Breast epithelium (tissue), 4 donors: Measurements from ENCODE around the gene CDK6. TPM values are rescaled to one million over a fixed set of nuclear protein-coding genes. Genes with fewer than 3 reads are reported as not detected.

Source experiments
- DNase-seq, 2 donors: peaks; one replicate each; pipeline ENCODE4 v3.0.0-alpha.2; 2019; ENCODE audit warnings: low spot score in 2 of 2
- H3K27ac ChIP-seq, 2 donors: fragments of 200-600 bp; sonication (generic) in 1 of 2; one replicate each; pipeline ENCODE4 v1.5.1; 2016 to 2019; ENCODE audit warnings: mild to moderate bottlenecking in 1 of 2
- H3K27me3 ChIP-seq, 2 donors: fragments of 200-600 bp; sonication (generic) in 1 of 2; one replicate each; pipeline versions ENCODE4 v1.5.1 to v1.6.0; 2017 to 2019; ENCODE audit warnings: control low read depth in 1 of 2, mild to moderate bottlenecking in 1 of 2
- H3K36me3 ChIP-seq: fragments of 200-600 bp; one replicate; pipeline ENCODE4 v1.5.1; 2019
- H3K4me1 ChIP-seq, 2 donors: fragments of 200-600 bp; sonication (generic); one replicate each; pipeline ENCODE4 v1.5.1; 2016 to 2019; ENCODE audit warnings: control low read depth in 1 of 2
- H3K4me3 ChIP-seq, 3 donors: fragments of 200-600 bp; sonication (generic); 1 replicate in 2 of 3; 2 replicates in 1 of 3; pipeline ENCODE4 v1.5.1; 2016 to 2019; ENCODE audit warnings: mild to moderate bottlenecking in 3 of 3, moderate library complexity in 2 of 3
- H3K9me3 ChIP-seq, 2 donors: fragments of 200-600 bp; sonication (generic) in 1 of 2; one replicate each; pipeline ENCODE4 v1.5.1; 2016 to 2019; ENCODE audit warnings: control low read depth in 1 of 2
- CTCF ChIP-seq, 3 donors: fragments of 450-650 bp; IDR thresholded peaks; one replicate each; pipeline ENCODE4 v1.5.1; 2016 to 2017; ENCODE audit warnings: antibody characterized with exemption in 3 of 3, mild to moderate bottlenecking in 3 of 3, moderate library complexity in 3 of 3
- POLR2A ChIP-seq: fragments of 450-650 bp; IDR thresholded peaks from one replicate; pipeline ENCODE4 v1.6.1; 2016; ENCODE audit warnings: antibody characterized with exemption, mild to moderate bottlenecking, moderate library complexity
- POLR2AphosphoS5 ChIP-seq, 3 donors: sonication (generic); formaldehyde crosslinking; IDR thresholded peaks; one replicate each; pipeline ENCODE4 v1.6.1; 2017; ENCODE audit warnings: antibody characterized with exemption in 3 of 3
- intact Hi-C: fragments of 100-400 bp; cut with DNase I; formaldehyde crosslinking; loops from one replicate; pipeline ENCODE4 v1.15.1; 2023; ENCODE audit warnings: low total_unique reads
- total RNA-seq, 3 donors: library from RNA; depleted of rRNA; stranded (reverse); fragments of >200 nt; gene quantifications; one replicate each; pipeline ENCODE4 v1.1.0, GENCODE V29; 2016

Gene CDK6
- total RNA-seq, 3 donors from 2014 or later = 12.8 to 26.2 (median 23.6) TPM

GRCh38 chr7:92678291-92678920 lies 158.0 kb downstream of the CDK6 start:
- H3K27ac ChIP-seq = no peak overlapping the region
- TF ChIP-seq POLR2A = no peak
- TF ChIP-seq CTCF (IDR thresholded peaks at IDR 0.05) = no peak
- TF ChIP-seq POLR2AphosphoS5 (IDR thresholded peaks at IDR 0.05) = no peak
- no peak for DNase-seq
- H3K27me3 ChIP-seq = no peaks in the 10 kb centered on the region
- H3K36me3 ChIP-seq = no peaks in the 10 kb centered on the region
- H3K9me3 ChIP-seq = no peaks in the 10 kb centered on the region
- H3K4me1 ChIP-seq = no peaks in the 10 kb centered on the region
- intact Hi-C loops = no loop called here
- no peak overlapping the region for H3K4me3 ChIP-seq

- Histone ChIP-seq H3K36me3 (no peaks in the 10 kb centered on the region), H3K4me3 (no peak overlapping the region), H3K9me3 (no peaks in the 10 kb centered on the region), H3K27me3 (no peaks in the 10 kb centered on the region), H3K27ac (no peak overlapping the region), H3K4me1 (no peaks in the 10 kb centered on the region)
- intact Hi-C loops = no loop called here
- TF ChIP-seq POLR2A (no peak), CTCF (IDR thresholded peaks at IDR 0.05) (no peak), POLR2AphosphoS5 (IDR thresholded peaks at IDR 0.05) (no peak)
- no peak for DNase-seq
Observed at GRCh38 chr7:92674379-92674778, 162.0 kb downstream of the CDK6 start.

GRCh38 chr7:92671505-92672169 lies 164.7 kb downstream of the CDK6 start:
- no peak for TF ChIP-seq POLR2AphosphoS5 (IDR thresholded peaks at IDR 0.05)
- TF ChIP-seq POLR2A = no peak
- TF ChIP-seq CTCF (IDR thresholded peaks at IDR 0.05) = no peak
- DNase-seq = no peak
- intact Hi-C loops = no loop called here
- no peaks in the 10 kb centered on the region for H3K36me3 ChIP-seq
- H3K4me1 ChIP-seq = no peaks in the 10 kb centered on the region
- no peaks in the 10 kb centered on the region for H3K27me3 ChIP-seq
- H3K27ac ChIP-seq = no peak overlapping the region
- no peaks in the 10 kb centered on the region for H3K9me3 ChIP-seq
- no peak overlapping the region for H3K4me3 ChIP-seq

- no peaks in the 10 kb centered on the region for H3K4me1 ChIP-seq
- no peak for TF ChIP-seq POLR2AphosphoS5 (IDR thresholded peaks at IDR 0.05)
- no peaks in the 10 kb centered on the region for H3K9me3 ChIP-seq
- no peaks in the 10 kb centered on the region for H3K36me3 ChIP-seq
- H3K27ac ChIP-seq = no peak overlapping the region
- intact Hi-C loops = no loop called here
- H3K4me3 ChIP-seq = no peak overlapping the region
- no peak for DNase-seq
- no peaks in the 10 kb centered on the region for H3K27me3 ChIP-seq
Observed at GRCh38 chr7:92670204-92670851, 166.0 kb downstream of the CDK6 start.

- intact Hi-C loops = no loop called here
- Histone ChIP-seq H3K4me1 (no peaks in the 10 kb centered on the region), H3K36me3 (no peaks in the 10 kb centered on the region), H3K4me3 (no peak overlapping the region), H3K9me3 (no peaks in the 10 kb centered on the region), H3K27ac (no peak overlapping the region), H3K27me3 (no peaks in the 10 kb centered on the region)
- TF ChIP-seq POLR2A (no peak), CTCF (IDR thresholded peaks at IDR 0.05) (no peak), POLR2AphosphoS5 (IDR thresholded peaks at IDR 0.05) (no peak)
- no peak for DNase-seq
Observed at GRCh38 chr7:92669616-92670165, 166.7 kb downstream of the CDK6 start.
